CD4-positive, alpha-beta memory T cell (primary cell): ENCODE data around the gene PRODH2. TPM values are rescaled to one million over a fixed set of nuclear protein-coding genes. Genes with fewer than 3 reads are reported as not detected.
A peak's percentile ranks its signal among the peaks of the same experiment; 100 is the strongest.

Source experiments
- CTCF ChIA-PET: fragments of 350-600 bp; sonication (Branson Sonifier 250); formaldehyde crosslinking; loops from one replicate; lab custom pipeline; 2021; ENCODE audit warnings: inconsistent platforms; ENCODE audit not compliant: partially characterized antibody; lab: Charles Lee
- POLR2A ChIA-PET: fragments of 350-600 bp; sonication (Branson Sonifier 250); formaldehyde crosslinking; loops from one replicate; lab custom pipeline; 2021; ENCODE audit not compliant: partially characterized antibody; lab: Charles Lee
- DNase-seq, 5 donors: peaks; one replicate each; pipeline versions ENCODE4 v3.0.0 to v3.0.0-alpha.2; 2020 to 2022; ENCODE audit warnings: mixed read lengths in 1 of 5
- H3K27ac ChIP-seq: one replicate; pipeline ENCODE4 v1.7.0; 2013; ENCODE audit warnings: low read depth, low read length
- H3K27me3 ChIP-seq: 2 replicates; pipeline ENCODE4 v1.7.0; 2013; ENCODE audit warnings: mild to moderate bottlenecking, low read length, moderate library complexity; ENCODE audit not compliant: insufficient read depth
- H3K36me3 ChIP-seq: 2 replicates; pipeline ENCODE4 v1.7.0; 2013; ENCODE audit warnings: mild to moderate bottlenecking, low read length, moderate library complexity; ENCODE audit not compliant: insufficient read depth
- H3K4me1 ChIP-seq: 2 replicates; pipeline ENCODE4 v1.7.0; 2013; ENCODE audit warnings: mild to moderate bottlenecking, low read length, moderate library complexity; ENCODE audit not compliant: insufficient read depth
- H3K4me3 ChIP-seq, 2 donors: one replicate each; pipeline ENCODE4 v1.7.0; 2013; ENCODE audit warnings: low read length in 2 of 2, mild to moderate bottlenecking in 1 of 2
- H3K9me3 ChIP-seq, 2 donors: one replicate each; pipeline ENCODE4 v1.7.0; 2013; ENCODE audit warnings: low read length in 2 of 2, control low read depth in 1 of 2; ENCODE audit not compliant: control insufficient read depth in 1 of 2
- H3K27ac Mint-ChIP-seq, 7 donors: one replicate each; pipeline ENCODE4 v1.8.0; 2020 to 2021; ENCODE audit warnings: mixed read lengths in 7 of 7, mild to moderate bottlenecking in 6 of 7, inconsistent platforms in 3 of 7, moderate library complexity in 3 of 7
- H3K27me3 Mint-ChIP-seq, 2 donors: one replicate each; pipeline ENCODE4 v1.8.0; 2020 to 2021; ENCODE audit warnings: mixed read lengths in 2 of 2
- H3K36me3 Mint-ChIP-seq, 2 donors: one replicate each; pipeline ENCODE4 v1.8.0; 2020 to 2021; ENCODE audit warnings: mixed read lengths in 2 of 2, inconsistent platforms in 1 of 2, mild to moderate bottlenecking in 1 of 2
- H3K4me1 Mint-ChIP-seq, 4 donors: one replicate each; pipeline ENCODE4 v1.8.0; 2020 to 2021; ENCODE audit warnings: mixed read lengths in 4 of 4, mild to moderate bottlenecking in 1 of 4
- H3K4me3 Mint-ChIP-seq, 8 donors: one replicate each; pipeline ENCODE4 v1.8.0; 2020 to 2021; ENCODE audit warnings: mixed read lengths in 8 of 8, mild to moderate bottlenecking in 7 of 8, moderate library complexity in 6 of 8, inconsistent platforms in 3 of 8
- H3K9me3 Mint-ChIP-seq, 8 donors: one replicate each; pipeline ENCODE4 v1.8.0; 2020 to 2021; ENCODE audit warnings: mixed read lengths in 8 of 8, mild to moderate bottlenecking in 5 of 8, inconsistent platforms in 3 of 8, moderate library complexity in 1 of 8
- intact Hi-C: fragments of 100-400 bp; cut with micrococcal nuclease; formaldehyde crosslinking; loops from one replicate; pipeline ENCODE4 v1.15.1; 2023
- polyA plus RNA-seq, 2 donors: library from polyadenylated mRNA; unstranded; fragments of 300-500 nt; fragmentation: Illumina TruSeq; gene quantifications; one replicate each; pipeline ENCODE4 v1.2.3, GENCODE V29; 2021
- total RNA-seq, 2 experiments: library from RNA; stranded (reverse); gene quantifications; one replicate each; pipeline ENCODE4 v1.2.3, GENCODE V29; 2021

PRODH2 gene
- total and polyA plus RNA-seq, 4 experiments from 2014 or later = not detected

GRCh38 chr19:35768082-35768421, 44.6 kb downstream of the PRODH2 start:
- DNase-seq = no peak
- Mint-ChIP-seq H3K4me1 (peaks cover 0 to 3% (median 2%) of the 10 kb centered on the region in 4 donors), H3K36me3 (peaks cover 4 to 27% of the 10 kb centered on the region in 2 donors), H3K27me3 (no peaks in the 10 kb centered on the region), H3K27ac (no peak overlapping the region), H3K4me3 (no peak overlapping the region), H3K9me3 (peaks cover 0 to 2% (median 0%) of the 10 kb centered on the region in 8 donors)
- Histone ChIP-seq H3K4me3 (no peak overlapping the region), H3K9me3 (no peaks in the 10 kb centered on the region), H3K4me1 (no peaks in the 10 kb centered on the region), H3K27ac (no peak overlapping the region), H3K27me3 (no peaks in the 10 kb centered on the region), H3K36me3 (peaks cover 13% of the 10 kb centered on the region)
- ChIA-PET CTCF (no interaction called here), POLR2A (no interaction called here)
- intact Hi-C loops = no loop called here

DNA sequence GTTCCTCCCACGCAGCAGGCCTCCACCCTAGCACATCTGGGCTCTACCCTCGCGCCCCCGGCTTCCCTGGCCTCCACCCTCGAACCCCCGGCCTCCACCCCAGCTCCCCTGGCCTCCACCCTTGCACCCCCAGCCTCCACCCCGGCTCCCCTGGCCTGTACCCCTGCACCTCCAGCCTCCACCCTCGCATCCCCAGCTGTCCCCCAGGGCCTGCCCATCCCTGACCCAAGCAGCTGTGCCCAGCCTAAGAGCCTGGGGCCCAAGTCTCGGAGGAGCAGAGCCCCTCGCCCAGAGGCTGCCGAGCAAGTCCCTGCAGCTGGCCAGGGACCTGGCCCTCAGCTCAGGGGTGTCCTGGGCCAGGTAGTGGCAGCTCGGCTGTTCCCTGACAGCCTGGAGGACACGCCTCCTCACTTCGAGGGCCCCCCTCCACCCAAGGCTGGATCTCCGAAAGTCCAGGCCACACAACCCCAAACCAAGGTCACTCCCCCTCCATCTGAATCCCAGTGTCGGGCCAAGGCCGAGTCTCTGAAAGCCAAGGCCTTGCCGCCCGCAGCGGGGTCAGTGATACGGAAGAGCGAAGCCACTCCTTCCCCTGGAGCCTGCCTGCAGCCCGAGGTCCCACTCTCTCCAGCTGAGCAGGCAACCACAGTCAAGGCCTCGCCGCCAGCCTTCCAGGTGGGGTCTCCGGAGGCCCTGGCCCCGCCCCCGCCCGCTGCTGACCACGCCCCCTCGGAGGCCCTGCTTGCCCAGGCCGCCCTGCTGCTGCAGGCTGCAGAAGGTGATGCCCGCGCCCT, 45.2 kb downstream of the PRODH2 start:
- peak in 1 of 5 donors; percentile 35 for DNase-seq
- Histone ChIP-seq H3K36me3 (peaks cover 13% of the 10 kb centered on the region), H3K27me3 (no peaks in the 10 kb centered on the region), H3K9me3 (no peaks in the 10 kb centered on the region), H3K27ac (no peak overlapping the region), H3K4me3 (no peak overlapping the region), H3K4me1 (no peaks in the 10 kb centered on the region)
- Mint-ChIP-seq H3K27ac (no peak overlapping the region), H3K4me1 (peaks cover 0 to 3% (median under 1%) of the 10 kb centered on the region in 4 donors), H3K4me3 (no peak overlapping the region), H3K36me3 (peaks cover 4 to 27% of the 10 kb centered on the region in 2 donors), H3K9me3 (peaks cover 0 to 2% (median 0%) of the 10 kb centered on the region in 8 donors), H3K27me3 (no peaks in the 10 kb centered on the region)
- ChIA-PET POLR2A (no interaction called here), CTCF (no interaction called here)
- intact Hi-C loops = no loop called here

GRCh38 chr19:35766571-35767104, 46.0 kb downstream of the PRODH2 start:
- no peak overlapping the region for H3K27ac ChIP-seq
- Mint-ChIP-seq H3K36me3 (peaks cover 9 to 34% of the 10 kb centered on the region in 2 donors), H3K4me1 (peaks cover 0 to 3% (median under 1%) of the 10 kb centered on the region in 4 donors), H3K27me3 (no peaks in the 10 kb centered on the region), H3K9me3 (peaks cover 0 to 2% (median 0%) of the 10 kb centered on the region in 8 donors), H3K27ac (no peak overlapping the region), H3K4me3 (no peak overlapping the region)
- intact Hi-C loops = no loop called here
- H3K36me3 ChIP-seq = peaks cover 13% of the 10 kb centered on the region
- CTCF ChIA-PET = no interaction called here
- no peaks in the 10 kb centered on the region for H3K4me1 ChIP-seq
- H3K4me3 ChIP-seq = no peak overlapping the region
- DNase-seq = peak in 1 of 5 donors; percentile 35
- H3K9me3 ChIP-seq = no peaks in the 10 kb centered on the region
- POLR2A ChIA-PET = no interaction called here
- H3K27me3 ChIP-seq = no peaks in the 10 kb centered on the region

- H3K27ac ChIP-seq = no peak overlapping the region
- H3K4me1 ChIP-seq = peaks cover 3% of the 10 kb centered on the region
- POLR2A ChIA-PET = no interaction called here
- H3K27me3 ChIP-seq = no peaks in the 10 kb centered on the region
- no peak for DNase-seq
- intact Hi-C loops = no loop called here
- CTCF ChIA-PET = no interaction called here
- Mint-ChIP-seq H3K9me3 (peaks cover 0 to 2% (median 0%) of the 10 kb centered on the region in 8 donors), H3K27me3 (no peaks in the 10 kb centered on the region), H3K4me3 (no peak overlapping the region), H3K27ac (no peak overlapping the region), H3K36me3 (peaks cover 9 to 34% of the 10 kb centered on the region in 2 donors), H3K4me1 (peaks cover 0 to 3% (median 2%) of the 10 kb centered on the region in 4 donors)
- peaks cover 13% of the 10 kb centered on the region for H3K36me3 ChIP-seq
- no peaks in the 10 kb centered on the region for H3K9me3 ChIP-seq
- H3K4me3 ChIP-seq = no peak overlapping the region
These were observed 48.0 kb downstream of the PRODH2 start for GRCh38 chr19:35764432-35765315.

DNA sequence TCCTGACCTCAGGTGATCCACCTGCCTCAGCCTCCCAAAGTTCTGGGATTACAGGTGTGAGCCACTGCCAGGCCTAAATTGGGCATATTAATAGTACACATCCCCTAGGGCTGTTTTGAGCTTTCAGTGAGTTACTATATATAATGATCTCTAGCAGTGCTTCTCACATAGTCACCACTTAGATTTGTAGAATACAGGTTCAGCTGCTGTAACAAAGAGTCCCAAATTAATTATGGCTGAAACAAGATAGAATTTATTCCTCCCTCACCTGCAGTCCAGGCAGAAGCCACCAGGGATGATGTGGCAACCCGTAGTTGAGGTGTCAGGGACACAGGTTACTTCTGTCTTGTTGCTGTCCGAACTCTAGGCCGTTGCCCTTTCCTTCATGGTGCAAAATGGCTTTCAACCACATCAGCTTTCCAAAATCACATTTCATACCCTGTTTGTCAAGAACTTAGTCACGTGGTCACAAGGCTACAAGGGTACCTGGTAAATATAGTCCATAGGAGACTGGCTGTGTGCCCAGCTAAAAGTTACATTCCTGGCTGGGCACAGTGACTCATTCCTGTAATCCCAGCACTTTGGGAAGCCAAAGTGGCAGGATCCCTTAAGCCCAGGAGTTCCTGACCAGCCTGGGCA, 51.8 kb downstream of the PRODH2 start:
- CTCF ChIA-PET = no interaction called here
- H3K36me3 Mint-ChIP-seq = peaks cover 8 to 24% of the 10 kb centered on the region in 2 donors

DNA sequence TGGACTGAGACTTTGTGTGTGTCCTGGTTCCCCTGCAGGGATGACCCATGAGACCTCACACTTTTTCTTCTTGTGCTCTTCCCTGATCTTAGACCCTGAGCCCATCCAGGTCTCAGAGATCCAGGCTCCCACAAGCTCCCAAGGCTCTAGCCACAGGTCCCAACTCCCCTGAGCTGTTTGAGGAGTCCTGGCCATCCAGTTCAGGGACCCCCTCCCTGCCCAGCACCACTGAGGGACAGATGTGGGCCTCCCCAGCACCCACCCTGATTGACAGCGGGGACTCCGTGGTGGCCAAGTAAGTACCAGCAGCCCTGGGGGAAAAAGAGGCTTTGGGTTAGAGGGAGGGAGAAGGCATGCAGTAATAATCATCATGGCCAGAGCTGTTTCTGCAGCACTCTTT, 52.9 kb downstream of the PRODH2 start:
- Histone ChIP-seq H3K4me3 (no peak overlapping the region), H3K27me3 (no peaks in the 10 kb centered on the region), H3K9me3 (no peaks in the 10 kb centered on the region), H3K4me1 (peaks cover 36% of the 10 kb centered on the region), H3K27ac (no peak overlapping the region), H3K36me3 (peaks cover 5% of the 10 kb centered on the region)
- no peak for DNase-seq
- POLR2A ChIA-PET = interaction anchor here (1.2 to 1.3 kb wide), 3 partner anchors 8 to 17 kb away, joined by 3 to 4 read pairs (median 4); partner anchors contain the start of genes IGFLR1 and LIN37
- H3K4me3 Mint-ChIP-seq = peak overlapping the region in 7 of 8 donors; percentile 6 to 81 (median 68)
- H3K27me3 Mint-ChIP-seq = peaks cover 0 to 2% of the 10 kb centered on the region in 2 donors
- CTCF ChIA-PET = interaction anchor here (0.6 kb wide), 1 partner anchor 62 kb away, joined by 3 read pairs; no protein-coding TSS in a partner anchor
- H3K27ac Mint-ChIP-seq = peak overlapping the region in 4 of 7 donors; percentile 19 to 62 (median 35)
- intact Hi-C loops = no loop called here
- H3K36me3 Mint-ChIP-seq = peaks cover 10 to 17% of the 10 kb centered on the region in 2 donors
- H3K4me1 Mint-ChIP-seq = peaks cover 17 to 40% (median 27%) of the 10 kb centered on the region in 4 donors
- peaks cover 0 to 3% (median 0%) of the 10 kb centered on the region in 8 donors for H3K9me3 Mint-ChIP-seq

More for the DNA sequence above, 51.8 kb downstream of the PRODH2 start:
- Mint-ChIP-seq H3K27me3 (peaks cover 0 to 2% of the 10 kb centered on the region in 2 donors), H3K27ac (no peak overlapping the region), H3K4me3 (peak overlapping the region in 1 of 8 donors; percentile 15), H3K9me3 (peaks cover 0 to 3% (median 0%) of the 10 kb centered on the region in 8 donors), H3K4me1 (peaks cover 14 to 34% (median 22%) of the 10 kb centered on the region in 4 donors)
- Histone ChIP-seq H3K27ac (no peak overlapping the region), H3K9me3 (no peaks in the 10 kb centered on the region), H3K36me3 (peaks cover 8% of the 10 kb centered on the region), H3K4me1 (peaks cover 29% of the 10 kb centered on the region), H3K27me3 (no peaks in the 10 kb centered on the region), H3K4me3 (no peak overlapping the region)
- POLR2A ChIA-PET = interaction anchor here (0.6 to 1.3 kb wide), 6 partner anchors 9 to 1461 kb away, joined by 3 to 4 read pairs (median 4); partner anchors contain the start of genes IGFLR1 and LIN37
- intact Hi-C loops = no loop called here
- DNase-seq = no peak
